IMR-90 (cell line): ENCODE measurements around the gene ADAMTS9.

Experiments
- BHLHE40 ChIP-seq: fragments of 150-350 bp; IDR thresholded peaks from 2 replicates; pipeline ENCODE4 v1.6.1; 2016; ENCODE audit warnings: mild to moderate bottlenecking, low read depth, low read length
- CTCF ChIP-seq: conservative IDR thresholded peaks from 2 replicates; pipeline ENCODE4 v1.5.1; 2012; ENCODE audit warnings: mild to moderate bottlenecking, low read depth, low read length, improper control_type of control experiment
- POLR2A ChIP-seq: IDR thresholded peaks from 2 replicates; pipeline ENCODE4 v1.6.1; 2012; ENCODE audit warnings: mild to moderate bottlenecking, low read depth, low read length
- RCOR1 ChIP-seq: IDR thresholded peaks from 2 replicates; pipeline ENCODE4 v1.6.1; 2012; ENCODE audit warnings: mild to moderate bottlenecking, low read length, improper control_type of control experiment; ENCODE audit not compliant: insufficient replicate concordance
- SMC3 ChIP-seq: fragments of 150-350 bp; IDR thresholded peaks from 2 replicates; pipeline ENCODE4 v1.6.1; 2016; ENCODE audit warnings: low read depth, mild to moderate bottlenecking, antibody characterized with exemption, low read length, moderate library complexity
- USF2 ChIP-seq: fragments of 150-350 bp; IDR thresholded peaks from 2 replicates; pipeline ENCODE4 v1.6.1; 2017; ENCODE audit warnings: mild to moderate bottlenecking, antibody characterized with exemption, low read length, low read depth

GRCh38 chr3:64715211-64715982 is 27.6 kb upstream of the ADAMTS9 start:
- TF ChIP-seq CTCF (no peak), SMC3 (no peak), POLR2A (no peak), BHLHE40 (no peak), USF2 (no peak), RCOR1 (no peak)
